GM18907 (cell line): ENCODE measurements around the gene SPRYD3.

Experiments used
- ATAC-seq: cut with Tn5 transposase; IDR thresholded peaks from one replicate; pipeline ENCODE4 v1.9.1; 2021; ENCODE audit warnings: mild to moderate bottlenecking, moderate library complexity; ENCODE audit not compliant: unreplicated experiment

Gene SPRYD3

DNA sequence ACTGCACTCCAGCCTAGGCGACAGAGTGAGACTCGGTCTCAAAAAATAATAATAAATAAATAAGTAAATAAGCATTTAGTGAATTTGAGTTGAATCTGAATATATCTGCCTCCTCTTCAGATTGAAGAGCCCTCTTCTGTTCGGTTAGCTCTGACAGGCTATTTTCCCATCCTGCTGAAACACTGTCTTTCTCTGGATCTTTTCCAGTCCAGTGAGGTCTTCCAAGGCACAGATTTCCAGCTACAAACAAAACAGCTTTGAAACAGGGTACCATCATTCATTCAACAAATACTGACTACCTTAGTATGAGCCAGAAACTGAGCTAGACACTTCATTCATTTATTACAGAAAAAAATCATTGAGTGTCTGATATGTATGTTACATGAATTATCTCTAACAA lies 7.2 kb upstream of the SPRYD3 start:
- no peak for ATAC-seq

- no peak for ATAC-seq
Observed at GRCh38 chr12:53082637-53083175, 3.5 kb upstream of the SPRYD3 start.

DNA sequence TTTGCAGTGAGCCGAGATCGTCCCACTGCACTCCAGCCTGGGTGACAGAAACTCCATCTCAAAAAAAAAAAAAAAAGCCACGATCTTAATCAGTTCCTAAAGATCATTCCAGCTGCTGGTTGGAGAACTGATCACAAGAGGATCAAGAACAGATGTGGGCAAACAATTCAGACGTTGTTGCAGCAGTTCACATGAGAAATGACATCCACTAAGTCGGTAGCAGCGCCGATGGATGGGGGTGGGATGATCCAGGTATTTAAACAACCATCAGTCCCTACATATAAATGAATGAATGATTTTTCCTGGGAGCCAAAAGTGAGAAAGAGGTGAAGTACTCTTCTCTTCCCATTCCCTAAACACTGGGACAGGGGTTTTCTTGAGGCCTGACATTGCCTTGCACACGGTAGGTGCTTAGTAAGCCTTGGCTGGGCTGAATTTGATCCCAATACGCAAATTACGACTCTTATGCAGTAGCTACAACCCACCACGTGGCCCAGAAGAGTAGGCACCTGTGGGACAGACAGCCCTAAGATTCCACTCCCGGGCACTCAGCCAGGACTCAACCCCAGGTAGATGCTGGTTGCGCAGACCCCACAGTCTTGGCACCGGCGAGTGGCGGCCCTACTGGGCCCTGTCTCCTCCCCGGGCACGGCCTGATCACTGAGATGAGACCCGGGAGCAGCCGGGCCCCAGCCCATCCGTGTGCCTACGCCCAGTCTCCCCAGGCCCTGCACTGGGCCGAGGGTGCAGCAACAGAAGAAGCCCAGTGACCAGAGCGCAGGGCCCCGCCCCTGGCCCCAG lies 565 bp downstream of the SPRYD3 start:
- ATAC-seq, result no peak

- ATAC-seq, result no peak
Observed at GRCh38 chr12:53077030-53077429, 2.2 kb downstream of the SPRYD3 start.

DNA sequence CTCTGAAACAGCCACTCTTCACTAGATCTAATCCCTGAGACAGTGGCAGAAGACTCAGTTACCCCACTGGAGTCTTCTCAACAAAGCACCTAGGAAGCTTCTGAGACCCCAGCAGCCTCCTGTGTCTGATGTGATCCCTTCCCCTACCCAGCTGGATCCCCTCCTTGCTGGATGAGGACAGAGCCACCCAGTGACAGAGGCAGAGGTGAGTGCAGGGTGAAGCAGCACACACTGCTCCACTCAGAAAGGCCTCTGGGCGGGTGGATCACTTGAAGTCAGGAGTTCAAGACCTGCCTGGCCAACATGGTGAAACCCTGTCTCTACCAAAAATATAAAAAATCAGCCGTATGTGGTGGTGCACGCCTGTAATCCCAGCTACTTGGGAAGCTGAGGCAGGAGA lies 2.7 kb downstream of the SPRYD3 start:
- no peak for ATAC-seq

GRCh38 chr12:53074999-53075370 lies 4.2 kb downstream of the SPRYD3 start:
- ATAC-seq, result no peak

DNA sequence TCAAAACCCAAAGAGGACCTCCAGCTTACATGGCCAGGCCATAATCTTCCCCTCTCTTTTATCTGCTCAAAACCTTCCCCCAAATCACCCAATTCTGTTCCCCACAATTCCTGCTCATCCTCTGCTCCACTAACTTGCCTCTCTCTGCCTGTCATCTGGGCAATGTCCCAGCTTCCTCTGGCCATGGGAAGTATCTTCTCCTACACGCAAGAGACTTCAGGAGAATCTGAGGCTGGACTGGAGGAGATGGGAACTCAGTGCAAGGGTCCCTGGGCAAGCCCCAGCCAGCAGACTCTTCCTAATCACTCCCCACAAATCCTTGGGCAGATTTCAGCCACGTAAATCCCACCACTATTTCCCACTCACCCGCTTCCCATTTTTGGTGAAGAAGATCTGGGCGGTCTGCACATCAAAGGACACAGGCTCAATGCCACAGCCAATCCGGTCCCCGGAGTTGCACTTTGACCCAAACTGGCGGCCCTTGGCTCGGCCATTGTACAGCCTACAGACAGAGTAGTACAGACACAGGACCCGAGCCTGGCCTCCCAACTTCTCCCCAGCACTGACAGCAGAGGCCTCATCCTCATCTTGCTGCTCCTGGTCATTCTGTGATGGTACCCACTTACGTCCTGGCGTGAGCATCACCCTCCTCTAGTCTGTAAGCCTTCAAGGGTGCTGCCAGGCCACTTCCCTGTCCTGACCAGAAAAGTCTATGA lies 4.7 kb downstream of the SPRYD3 start:
- ATAC-seq, result no peak

DNA sequence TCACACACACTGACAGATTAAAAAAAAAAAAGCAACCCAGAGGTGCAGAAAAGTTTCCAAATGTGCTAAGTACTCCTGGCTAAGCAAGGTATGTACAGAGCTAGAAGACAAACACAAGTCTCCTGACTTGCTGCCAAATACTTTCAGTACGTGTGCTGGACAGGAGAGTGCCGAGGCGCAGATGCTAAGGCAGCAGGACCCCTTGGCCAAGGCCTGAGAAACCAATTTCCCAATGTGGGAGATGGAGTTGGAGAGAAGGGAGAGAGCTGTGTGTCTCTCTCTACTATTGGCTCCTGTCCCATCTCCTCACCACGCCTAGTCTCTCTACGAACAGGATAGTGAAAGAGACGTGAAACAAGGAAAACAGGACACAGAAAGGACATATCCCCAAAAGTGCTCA lies 5.3 kb downstream of the SPRYD3 start:
- ATAC-seq, result no peak

DNA sequence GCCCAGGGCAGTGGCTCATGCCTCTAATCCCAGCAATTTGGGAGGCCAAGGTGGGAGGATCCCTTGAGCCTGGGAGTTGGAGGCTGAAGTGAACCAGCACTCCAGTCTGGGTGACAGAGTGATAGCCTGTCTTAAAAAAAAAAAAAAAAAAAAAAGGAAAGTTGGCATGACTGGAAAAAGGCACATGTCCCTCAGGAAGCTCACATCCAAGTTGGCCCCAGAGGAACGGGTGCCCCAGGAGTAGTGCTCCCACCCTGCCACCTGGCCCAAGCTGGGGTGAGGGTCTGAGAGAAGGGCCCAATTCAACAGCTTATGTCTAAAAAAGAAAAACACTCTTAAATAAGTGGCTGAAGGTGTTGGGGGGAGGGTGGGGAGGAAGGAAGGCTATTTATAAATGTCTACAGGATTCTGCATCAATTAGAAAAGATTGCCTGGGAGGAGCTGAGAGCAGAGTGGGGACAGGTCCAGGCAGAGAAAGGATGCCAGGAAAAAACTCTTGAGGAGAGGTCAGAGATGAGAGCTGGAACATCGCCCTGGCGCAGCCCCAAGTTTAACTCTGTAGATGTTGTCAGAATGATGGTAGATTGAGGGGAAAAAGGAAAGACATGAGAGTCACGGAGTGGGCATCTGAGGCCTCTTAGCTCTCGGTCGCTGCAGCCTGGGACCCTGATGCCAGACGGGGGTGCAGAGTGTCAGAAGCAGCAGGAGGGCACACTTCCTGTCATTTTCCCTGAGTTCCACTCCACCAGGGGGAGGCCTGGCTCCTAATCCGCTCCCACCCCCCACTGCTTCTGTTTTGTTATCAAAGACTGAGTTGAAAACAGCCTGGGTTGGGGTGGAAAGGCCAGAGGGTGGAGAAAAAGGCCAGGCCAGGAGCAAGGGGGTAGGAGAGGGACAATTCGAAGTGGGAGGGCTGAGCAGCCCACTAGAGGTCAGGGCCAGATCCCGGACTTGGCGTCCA lies 7.3 kb downstream of the SPRYD3 start:
- no peak for ATAC-seq

- ATAC-seq, result no peak
Observed at GRCh38 chr12:53070877-53071492, 8.2 kb downstream of the SPRYD3 start.

DNA sequence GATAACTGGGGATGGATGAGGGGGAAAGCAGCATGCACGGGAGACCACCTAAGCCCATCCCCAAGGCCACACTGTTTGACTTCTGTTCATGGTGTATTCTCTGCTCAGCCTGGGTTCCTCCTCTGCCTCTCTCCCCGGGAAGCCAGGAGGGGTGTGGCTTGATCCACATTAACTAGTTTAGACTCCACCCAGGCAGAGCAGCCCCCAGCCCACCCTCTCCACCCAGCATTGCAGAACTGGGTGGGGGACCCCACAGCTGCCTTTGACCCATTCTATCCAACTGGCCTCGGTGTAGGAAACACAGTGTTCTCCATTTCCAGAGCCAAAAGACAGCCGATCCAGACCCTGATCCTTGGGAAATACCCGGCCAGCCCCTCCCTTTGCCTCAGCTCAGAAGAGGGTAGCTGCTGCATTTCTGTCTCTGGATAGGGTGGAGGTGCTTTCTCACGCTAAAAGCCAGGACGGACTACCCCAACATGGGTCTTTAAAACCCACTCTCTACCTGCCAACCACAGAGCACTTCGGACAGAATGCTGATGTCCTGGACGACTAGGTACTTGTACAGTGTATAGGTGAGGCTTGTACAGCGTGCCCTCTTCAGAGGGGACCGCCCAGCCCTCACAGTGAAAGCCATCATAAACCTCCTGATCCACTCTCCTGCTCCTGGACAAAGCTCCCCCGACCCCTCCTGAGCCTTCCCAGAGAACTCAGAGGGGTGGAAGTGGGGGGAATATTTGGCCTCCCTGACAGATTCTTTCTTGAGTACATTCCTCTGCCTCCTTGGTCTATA lies 9.4 kb downstream of the SPRYD3 start:
- no peak for ATAC-seq

GRCh38 chr12:53068811-53069585 lies 10.2 kb downstream of the SPRYD3 start:
- no peak for ATAC-seq

DNA sequence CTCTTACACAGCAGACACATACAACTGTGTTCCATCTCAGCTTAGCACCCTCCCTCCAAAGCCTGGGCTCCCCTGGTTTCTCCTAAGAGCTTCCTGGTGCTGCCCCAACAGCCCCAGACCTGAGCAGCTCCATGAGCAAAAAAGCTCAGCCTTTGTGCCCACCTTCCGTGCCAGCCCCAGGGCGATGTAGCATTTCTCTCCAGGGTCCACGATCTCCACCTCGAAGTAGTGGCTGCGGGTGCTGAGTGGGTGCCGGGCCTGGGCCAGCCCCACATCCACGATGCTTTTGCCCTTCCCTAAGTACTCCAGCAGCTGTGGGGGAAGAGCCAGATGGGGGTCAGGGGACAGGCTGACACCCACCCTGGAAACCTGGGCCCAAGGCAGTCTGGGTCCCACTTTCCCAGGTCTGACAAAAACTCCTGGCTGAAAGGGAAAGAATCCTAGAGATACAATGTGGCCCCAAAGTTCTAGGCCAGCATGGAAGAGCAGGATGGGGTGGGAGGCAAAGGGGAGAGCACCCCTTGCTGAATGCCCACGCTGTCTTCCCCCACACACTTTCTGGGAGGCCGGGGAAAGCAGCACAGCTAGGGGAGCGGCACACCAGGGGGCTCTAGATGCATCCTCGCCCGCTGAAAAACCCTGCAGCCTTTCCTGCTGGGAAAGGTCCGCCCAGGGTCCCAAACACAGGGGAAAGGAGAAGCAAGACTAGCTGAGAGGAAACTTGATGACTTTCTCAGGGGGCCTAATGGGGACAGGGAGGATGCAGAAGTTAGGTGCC lies 11.0 kb downstream of the SPRYD3 start:
- no peak for ATAC-seq

DNA sequence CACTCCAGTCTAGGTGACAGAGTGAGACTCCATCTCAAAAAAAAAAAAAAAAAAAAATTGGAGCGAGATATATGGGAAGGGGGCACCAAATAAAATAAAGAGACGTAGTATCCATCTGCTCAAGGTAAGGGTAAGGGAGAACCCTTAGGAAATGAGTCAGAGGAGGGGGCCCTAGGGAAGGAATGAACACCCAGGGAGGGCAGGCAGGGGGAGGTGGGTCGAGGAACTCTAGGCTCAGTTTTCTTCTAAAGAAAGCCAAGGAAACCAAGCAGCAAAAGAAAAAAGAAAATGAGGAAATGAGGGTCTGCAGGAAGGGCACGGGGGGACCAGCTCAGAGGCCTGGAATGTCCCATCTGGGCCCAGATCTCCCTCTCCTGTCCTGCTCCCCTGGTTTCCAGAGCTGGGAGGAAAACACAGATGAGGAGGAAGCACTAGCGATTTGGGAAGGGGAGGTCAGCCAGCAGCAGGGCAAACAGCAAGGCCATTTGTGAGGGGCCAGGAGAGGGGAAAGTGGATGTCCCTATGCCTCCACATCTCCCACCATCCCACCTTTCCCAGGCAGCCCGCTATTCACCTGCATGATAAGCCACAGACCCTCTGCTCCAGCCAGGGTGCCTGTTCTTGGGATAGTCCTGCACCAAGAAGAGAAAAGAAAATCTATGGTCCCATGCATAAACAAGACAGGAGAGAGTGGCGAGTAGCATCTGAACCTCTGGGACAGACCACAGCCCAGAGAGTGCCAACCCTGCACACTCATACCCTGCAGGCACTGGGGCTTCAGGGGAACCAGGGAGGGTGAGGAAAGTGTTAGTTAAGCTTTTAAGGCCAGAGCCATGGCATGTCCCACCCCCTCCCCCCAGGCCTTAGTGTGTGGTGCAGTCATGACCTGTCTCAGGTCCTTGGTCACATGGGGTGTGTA lies 11.9 kb downstream of the SPRYD3 start:
- no peak for ATAC-seq

- no peak for ATAC-seq
Observed at GRCh38 chr12:53065975-53066931, 12.9 kb downstream of the SPRYD3 start.

GRCh38 chr12:53065470-53065869 lies 13.7 kb downstream of the SPRYD3 start:
- no peak for ATAC-seq
